GM21423 (cell line): ENCODE data around the gene RELL1.
"Not testable (repeated sequence)": the region's sequence is repeated elsewhere in the genome, so short reads cannot be mapped to it uniquely, and the experiment has no call there.

Source experiments
- ATAC-seq: cut with Tn5 transposase; IDR thresholded peaks from one replicate; pipeline ENCODE4 v1.9.1; 2021; ENCODE audit warnings: mild to moderate bottlenecking, moderate library complexity; ENCODE audit not compliant: unreplicated experiment

Gene RELL1

DNA sequence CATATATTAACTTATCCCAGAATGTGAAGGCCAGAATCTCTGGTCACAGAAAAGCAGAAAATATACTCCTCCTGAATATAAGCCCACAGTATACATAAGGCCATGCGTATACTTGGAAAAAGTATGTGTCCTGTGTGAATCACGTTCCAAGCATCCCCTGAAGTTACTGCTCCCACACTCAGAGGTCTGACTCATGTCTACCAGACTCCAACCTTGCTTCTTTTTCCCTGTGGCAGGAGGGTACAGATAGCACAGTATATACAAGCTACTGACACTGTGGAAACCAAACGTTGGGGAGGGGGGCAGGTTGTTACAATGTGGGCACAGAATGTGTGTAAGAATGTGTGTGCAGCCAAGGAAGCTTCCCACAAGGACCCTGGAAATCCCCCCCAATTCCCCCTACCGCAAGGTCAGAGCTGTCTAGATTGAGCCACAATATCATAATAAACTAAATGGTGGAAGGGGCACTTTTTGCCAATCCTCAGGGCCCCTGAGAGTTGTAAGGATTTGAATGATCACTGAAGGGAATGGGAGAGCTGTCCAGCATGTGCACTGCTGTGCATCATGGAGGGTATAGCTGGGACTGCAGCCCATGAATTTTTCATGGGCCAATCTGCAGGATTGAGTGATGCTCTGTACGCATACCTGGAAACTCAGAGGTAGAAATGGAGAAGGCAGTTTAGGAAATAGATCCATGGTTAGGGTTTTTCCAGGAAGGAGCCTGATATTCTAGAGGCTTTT, 7.4 kb upstream of the RELL1 start:
- ATAC-seq, result no peak

- no peak for ATAC-seq
Observed at GRCh38 chr4:37693030-37693429, 6.9 kb upstream of the RELL1 start.

- ATAC-seq, result no peak
Observed at GRCh38 chr4:37690976-37691375, 4.8 kb upstream of the RELL1 start.

DNA sequence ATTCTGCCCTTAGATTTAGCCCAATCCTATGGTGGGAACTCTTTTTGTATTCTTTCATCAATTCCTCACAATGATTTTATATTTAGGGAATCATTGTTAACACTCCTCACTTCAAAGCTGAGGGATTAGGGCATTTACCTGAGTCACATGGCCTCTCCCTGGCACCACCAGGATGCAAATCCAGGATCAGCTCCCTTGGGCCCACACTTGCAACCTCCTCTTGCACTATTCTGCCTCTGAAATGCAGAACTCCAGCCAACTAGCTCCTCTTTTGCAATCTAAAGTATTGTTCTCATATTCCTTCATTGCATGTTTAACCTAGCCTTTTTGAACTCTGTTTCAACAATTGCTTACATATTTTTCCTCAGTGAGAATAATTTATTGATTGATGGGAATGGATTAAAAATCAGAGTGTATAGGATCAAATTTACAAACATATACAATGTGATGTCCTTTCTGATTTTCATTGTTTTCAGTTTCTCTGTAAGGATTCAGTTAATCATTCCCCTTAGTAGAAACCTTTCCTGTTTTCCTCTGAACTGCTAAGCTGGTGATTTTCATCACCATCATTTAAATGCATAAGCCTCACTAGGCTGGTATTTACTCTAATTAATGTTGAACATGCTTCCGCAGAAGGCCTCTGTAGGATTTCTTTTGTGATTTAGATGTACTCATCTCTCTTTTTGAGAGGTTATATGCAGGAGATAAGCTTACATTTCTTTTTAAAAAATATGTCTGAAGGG, 3.3 kb upstream of the RELL1 start:
- no peak for ATAC-seq

DNA sequence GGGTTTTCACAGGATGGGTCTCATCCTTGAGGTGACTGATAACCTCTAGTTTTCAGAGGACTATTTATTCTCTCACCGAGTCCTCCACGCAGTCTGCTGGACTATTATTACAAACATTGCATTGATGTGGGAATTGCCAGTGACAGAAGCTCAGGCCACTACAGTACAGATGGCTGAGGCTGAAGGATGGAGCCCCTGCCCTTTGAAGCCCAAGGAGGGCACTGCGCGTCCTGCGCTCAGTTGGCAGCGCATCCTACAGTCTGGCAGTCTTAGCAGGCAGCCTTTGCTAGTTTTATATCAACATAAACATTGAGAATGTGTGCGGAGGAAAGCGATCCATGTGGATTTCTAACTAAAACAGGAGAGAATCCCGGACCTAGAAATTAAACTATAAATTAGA, 1.5 kb upstream of the RELL1 start:
- ATAC-seq, result no peak

GRCh38 chr4:37687194-37687562, 1.0 kb upstream of the RELL1 start:
- ATAC-seq, result no peak

DNA sequence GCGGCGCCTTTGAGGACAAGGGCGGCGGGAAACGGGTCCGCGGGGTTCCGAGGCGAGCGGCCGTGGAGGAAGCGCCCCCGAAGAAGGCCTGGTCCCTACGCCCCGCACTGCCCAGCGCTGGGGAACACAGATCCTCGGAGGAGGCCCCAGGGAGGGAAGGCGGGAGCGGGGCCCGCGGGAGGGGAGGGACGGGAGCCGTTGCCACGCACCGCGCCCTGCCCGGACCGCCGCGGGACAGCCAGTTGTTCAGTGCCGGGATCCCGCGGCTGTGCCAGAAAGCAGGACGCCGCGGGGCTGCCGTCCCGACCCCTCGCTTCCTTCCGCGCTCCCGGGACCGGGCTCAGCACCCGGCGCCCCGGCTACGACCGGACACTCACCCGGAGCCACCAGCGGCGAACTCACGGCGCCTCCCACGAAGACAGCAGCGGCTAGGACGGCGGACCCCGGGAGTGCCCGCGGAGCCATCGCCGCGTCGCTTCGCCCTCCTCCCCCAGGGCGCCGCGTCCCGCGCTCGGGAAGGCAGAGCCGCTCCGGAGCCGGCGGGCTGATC, 278 bp downstream of the RELL1 start:
- ATAC-seq, result peak; percentile 7

GRCh38 chr4:37685161-37685822, 884 bp downstream of the RELL1 start:
- no peak for ATAC-seq

DNA sequence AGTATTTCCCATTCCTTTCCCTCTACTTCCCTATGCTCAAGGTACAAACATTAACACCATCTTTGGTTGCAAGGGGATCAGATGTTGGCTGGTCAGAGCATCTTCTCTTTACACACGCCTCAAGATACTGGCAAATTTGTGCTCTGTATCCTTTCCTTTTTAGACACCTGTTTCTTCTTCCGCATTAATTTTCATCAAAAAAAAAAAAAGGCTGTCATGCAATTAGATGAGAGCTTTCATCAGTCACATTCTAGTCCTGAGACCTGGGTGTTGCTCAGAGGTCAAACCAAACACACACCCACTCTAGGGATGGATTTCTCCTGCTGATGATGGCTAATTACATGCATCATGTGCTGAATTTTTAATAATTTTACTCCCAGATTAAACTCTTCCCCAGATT, 2.0 kb downstream of the RELL1 start:
- no peak for ATAC-seq

DNA sequence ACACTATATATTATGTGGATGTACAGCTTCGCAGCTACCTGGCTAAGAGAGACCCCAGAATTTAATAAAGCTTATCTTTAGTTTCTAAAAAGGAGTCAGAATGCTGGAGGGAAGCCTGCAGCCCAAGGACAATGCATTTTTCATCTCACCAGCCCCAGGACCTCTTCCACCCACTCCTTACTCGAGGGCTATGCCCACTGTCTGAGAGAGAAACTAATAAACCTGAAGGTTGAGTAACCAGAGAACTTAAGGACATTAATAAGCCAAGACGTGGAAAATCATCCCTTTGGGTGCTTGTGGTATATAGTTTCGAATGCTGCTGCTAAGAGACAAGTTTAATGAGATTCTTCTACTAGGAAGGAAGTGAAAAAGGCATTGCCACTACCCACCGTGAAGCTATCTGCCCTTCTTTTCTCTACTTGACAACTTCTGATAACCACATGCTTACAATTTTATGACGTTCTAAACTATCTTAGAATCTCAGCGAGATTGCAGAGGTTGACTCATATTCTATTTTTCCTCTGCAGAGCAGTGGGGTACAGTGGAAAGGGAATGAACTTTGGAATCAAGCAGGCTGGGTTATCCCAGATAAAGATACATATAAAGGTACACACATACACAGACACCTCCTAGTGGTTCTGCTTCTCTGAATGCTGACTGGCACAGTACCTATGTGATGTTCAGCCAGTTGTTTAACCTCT, 3.3 kb downstream of the RELL1 start:
- ATAC-seq, result peak; percentile 30

DNA sequence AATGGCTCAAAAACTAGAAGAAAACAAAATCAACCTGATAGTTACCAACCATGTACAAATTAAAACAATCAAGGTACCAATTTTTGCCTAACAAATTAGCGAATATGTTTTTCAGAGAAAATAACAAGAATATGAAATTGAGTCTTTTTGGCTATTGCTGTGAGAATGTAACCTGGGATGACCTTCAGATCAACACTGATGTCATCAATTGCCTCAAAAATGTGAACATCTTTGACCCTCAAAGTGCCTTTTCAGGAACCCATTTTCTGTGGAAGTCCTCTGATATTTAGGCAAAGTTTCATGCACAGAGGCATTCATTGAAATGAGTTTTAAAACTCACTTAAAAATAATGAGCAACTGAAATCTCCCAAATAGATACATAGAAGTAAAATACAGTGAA, 6.1 kb downstream of the RELL1 start:
- no peak for ATAC-seq

DNA sequence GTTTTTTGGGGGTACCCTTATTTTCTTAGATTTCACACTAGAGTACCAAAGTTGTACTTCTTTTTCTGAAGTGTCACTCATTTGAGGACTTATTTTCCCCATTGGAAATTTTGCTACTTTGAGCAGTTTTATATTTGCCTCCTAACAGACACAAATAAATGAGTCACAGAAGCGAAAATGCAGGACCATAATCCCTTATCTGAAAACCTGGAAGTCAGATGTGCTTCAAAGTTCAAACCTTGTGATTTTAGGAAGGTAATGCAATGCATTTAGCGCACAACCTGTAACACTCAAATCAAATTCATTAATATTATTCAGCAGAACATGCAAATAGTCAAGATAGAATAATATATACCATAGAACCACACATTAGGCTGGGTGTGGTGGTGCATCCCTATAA, 6.9 kb downstream of the RELL1 start:
- no peak for ATAC-seq

DNA sequence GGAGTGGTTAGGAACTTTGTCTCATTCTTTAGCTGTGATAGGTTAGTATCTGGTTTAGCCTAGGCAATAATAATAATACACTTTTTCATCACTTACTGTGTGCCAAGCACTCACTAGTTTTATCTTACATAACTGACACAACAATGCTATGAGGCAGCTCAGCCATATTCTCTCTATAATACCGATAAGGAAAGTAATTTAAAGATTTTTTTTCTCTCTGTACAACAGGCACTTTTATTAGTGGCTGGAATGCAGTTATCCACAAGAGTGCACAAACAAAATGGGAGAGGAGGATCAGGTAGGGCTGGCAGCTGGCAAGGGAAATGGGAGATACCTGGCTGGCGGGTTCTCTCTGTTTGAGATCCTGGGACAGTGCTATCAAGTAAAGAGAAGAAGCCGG, 7.6 kb downstream of the RELL1 start:
- no peak for ATAC-seq

GRCh38 chr4:37675587-37676290, 10.4 kb downstream of the RELL1 start:
- ATAC-seq, result peak; percentile 90

GRCh38 chr4:37674439-37674838, 11.7 kb downstream of the RELL1 start:
- no peak for ATAC-seq

- ATAC-seq, result no peak
Observed at GRCh38 chr4:37673538-37674192, 12.5 kb downstream of the RELL1 start.

DNA sequence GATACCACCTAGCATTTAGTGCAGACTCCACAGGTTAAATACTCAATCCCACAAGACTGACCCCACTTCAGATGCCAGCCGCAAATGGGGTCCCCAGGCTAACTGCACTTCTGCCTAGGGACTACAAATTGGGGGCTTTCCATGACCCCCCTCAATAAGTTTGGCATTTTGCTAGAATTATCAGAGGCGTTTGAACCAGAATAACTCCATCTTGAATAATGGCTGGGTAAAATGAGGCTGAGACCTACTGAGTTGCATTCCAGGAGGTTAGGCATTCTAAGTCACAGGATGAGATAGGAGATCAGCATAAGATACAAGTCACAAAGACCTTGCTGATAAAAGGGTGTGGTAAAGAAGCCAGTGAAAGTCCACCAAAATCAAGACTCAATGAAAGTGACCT, 15.1 kb downstream of the RELL1 start:
- ATAC-seq, result no peak

- no peak for ATAC-seq
Observed at GRCh38 chr4:37670249-37670648, 15.9 kb downstream of the RELL1 start.

DNA sequence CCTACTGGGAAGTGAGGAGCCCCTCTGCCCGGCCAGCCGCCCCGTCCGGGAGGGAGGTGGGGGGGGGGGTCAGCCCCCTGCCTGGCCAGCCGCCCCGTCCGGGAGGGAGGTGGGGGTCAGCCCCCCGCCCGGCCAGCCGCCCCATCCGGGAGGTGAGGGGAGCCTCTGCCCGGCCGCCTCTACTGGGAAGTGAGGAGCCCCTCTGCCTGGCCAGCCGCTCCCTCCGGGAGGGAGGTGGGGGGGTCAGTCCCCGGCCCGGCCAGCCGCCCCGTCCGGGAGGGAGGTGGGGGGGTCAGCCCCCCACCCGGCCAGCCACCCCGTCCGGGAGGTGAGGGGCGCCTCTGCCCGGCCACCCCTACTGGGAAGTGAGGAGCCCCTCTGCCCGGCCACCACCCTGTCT, 17.1 kb downstream of the RELL1 start:
- ATAC-seq, result not testable (repeated sequence)
